Ascending aorta (tissue), 2 donors: ENCODE results near the gene SLC12A8. TPM values are rescaled to one million over a fixed set of nuclear protein-coding genes. Genes with fewer than 3 reads are reported as not detected.

Experiments
- DNase-seq, 2 donors: peaks; one replicate each; pipeline ENCODE4 v3.0.0-alpha.2; 2019; ENCODE audit warnings: low spot score in 2 of 2
- H3K27ac ChIP-seq, 2 donors: fragments of 200-600 bp; sonication (generic); one replicate each; pipeline ENCODE4 v1.5.1; 2016 to 2017; ENCODE audit warnings: mild to moderate bottlenecking in 1 of 2
- H3K27me3 ChIP-seq: fragments of 200-600 bp; sonication (generic); one replicate; pipeline ENCODE4 v1.5.1; 2017
- H3K36me3 ChIP-seq, 2 donors: fragments of 200-600 bp; sonication (generic); one replicate each; pipeline ENCODE4 v1.5.1; 2016
- H3K4me1 ChIP-seq, 2 donors: fragments of 200-600 bp; sonication (generic); one replicate each; pipeline ENCODE4 v1.5.1; 2016 to 2017; ENCODE audit warnings: mild to moderate bottlenecking in 1 of 2
- H3K4me3 ChIP-seq, 2 donors: fragments of 200-600 bp; sonication (generic); one replicate each; pipeline ENCODE4 v1.5.1; 2016 to 2017; ENCODE audit warnings: mild to moderate bottlenecking in 1 of 2
- H3K9me3 ChIP-seq, 2 donors: fragments of 200-600 bp; sonication (generic); one replicate each; pipeline ENCODE4 v1.5.1; 2016
- intact Hi-C: fragments of 100-400 bp; cut with DNase I; formaldehyde crosslinking; loops from one replicate; pipeline ENCODE4 v1.15.1; 2023
- total RNA-seq: library from RNA; depleted of rRNA; stranded (reverse); fragments of >200 nt; gene quantifications from one replicate; pipeline ENCODE4 v1.1.0, GENCODE V29; 2016
- TF ChIP-seq, protein P1 (sequence below), 3 experiments: fragments of 200-600 bp in 2 of 3; fragments of 450-650 bp in 1 of 3; sonication (generic) in 2 of 3; IDR thresholded peaks; one replicate each; pipeline ENCODE4 v1.5.1; 2016 to 2019; ENCODE audit warnings: antibody characterized with exemption in 3 of 3, mild to moderate bottlenecking in 1 of 3, moderate library complexity in 1 of 3

SLC12A8 gene
- total RNA-seq, 1 donor from 2014 or later = not detected

DNA sequence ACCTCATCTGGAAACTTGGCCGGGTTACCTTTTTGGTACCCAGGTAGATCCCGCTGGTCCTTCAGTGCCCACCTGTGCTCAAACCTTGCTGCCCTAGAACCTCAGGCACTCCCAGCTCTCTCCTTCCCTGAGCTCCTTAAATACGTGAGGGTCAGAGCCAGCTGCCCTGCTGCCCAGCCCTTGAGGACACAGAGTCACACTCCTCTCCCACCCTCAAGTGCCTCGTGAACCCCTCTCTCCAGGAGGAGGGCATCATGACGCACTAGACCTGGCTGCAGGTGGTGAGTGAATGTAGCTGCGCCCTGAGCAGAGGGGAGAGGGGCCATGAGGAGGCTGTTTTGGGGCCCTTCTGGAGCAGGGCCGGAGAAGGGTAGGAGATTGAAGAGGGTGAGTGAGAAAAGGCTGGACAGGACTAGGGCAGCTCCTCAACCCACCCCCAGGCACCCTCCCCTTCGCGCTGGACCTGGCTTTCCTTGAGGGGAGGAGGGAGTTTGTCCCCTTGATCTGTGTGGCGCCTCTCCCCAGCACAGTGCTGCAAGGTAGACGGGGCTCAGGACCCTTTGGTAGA is 941 bp downstream of the SLC12A8 start:
- Histone ChIP-seq H3K9me3 (no peaks in the 10 kb centered on the region), H3K27me3 (peaks cover 10% of the 10 kb centered on the region), H3K27ac (no peak overlapping the region), H3K36me3 (no peaks in the 10 kb centered on the region), H3K4me3 (peak overlapping the region in 1 of 2 donors; percentile 67), H3K4me1 (peaks cover 9 to 11% of the 10 kb centered on the region in 2 donors)
- TF ChIP-seq, protein P1, sequence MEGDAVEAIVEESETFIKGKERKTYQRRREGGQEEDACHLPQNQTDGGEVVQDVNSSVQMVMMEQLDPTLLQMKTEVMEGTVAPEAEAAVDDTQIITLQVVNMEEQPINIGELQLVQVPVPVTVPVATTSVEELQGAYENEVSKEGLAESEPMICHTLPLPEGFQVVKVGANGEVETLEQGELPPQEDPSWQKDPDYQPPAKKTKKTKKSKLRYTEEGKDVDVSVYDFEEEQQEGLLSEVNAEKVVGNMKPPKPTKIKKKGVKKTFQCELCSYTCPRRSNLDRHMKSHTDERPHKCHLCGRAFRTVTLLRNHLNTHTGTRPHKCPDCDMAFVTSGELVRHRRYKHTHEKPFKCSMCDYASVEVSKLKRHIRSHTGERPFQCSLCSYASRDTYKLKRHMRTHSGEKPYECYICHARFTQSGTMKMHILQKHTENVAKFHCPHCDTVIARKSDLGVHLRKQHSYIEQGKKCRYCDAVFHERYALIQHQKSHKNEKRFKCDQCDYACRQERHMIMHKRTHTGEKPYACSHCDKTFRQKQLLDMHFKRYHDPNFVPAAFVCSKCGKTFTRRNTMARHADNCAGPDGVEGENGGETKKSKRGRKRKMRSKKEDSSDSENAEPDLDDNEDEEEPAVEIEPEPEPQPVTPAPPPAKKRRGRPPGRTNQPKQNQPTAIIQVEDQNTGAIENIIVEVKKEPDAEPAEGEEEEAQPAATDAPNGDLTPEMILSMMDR (IDR thresholded peaks at IDR 0.05) = no peak
- DNase-seq = no peak
- intact Hi-C loops = no loop called here

DNA sequence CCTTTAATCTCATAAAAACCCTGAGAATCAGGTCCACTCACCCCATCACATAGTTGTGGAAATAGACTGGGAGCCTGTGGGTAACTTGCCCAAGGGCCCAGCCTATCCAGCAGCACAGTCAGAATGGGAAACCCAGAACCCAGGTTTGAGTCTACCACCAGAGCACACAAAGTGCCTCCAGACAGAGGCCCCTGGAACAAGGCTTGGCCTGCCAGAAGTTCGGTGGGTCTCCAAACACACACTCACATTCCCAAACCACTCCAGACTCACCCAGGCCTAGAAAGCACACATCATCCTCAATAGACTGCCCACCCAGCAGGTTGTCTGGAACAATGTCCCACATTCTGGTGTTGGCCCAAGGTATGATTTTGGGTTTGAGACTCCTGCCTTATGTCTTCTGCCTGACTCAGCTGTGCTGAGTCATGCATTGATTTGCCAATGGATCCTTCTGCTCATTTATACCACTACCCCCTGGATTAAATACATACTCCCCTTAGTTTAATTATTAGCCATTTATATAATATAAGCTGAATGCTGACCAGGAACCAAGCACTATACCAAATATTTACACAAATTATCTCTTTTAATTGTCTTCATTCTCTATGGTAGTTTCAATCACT is 4.5 kb downstream of the SLC12A8 start:
- DNase-seq = no peak
- TF ChIP-seq, protein P1 (IDR thresholded peaks at IDR 0.05) = no peak
- H3K27me3 ChIP-seq = peaks cover 9% of the 10 kb centered on the region
- H3K27ac ChIP-seq = no peak overlapping the region
- intact Hi-C loops = no loop called here
- H3K9me3 ChIP-seq = no peaks in the 10 kb centered on the region
- peaks cover 9 to 11% of the 10 kb centered on the region in 2 donors for H3K4me1 ChIP-seq
- H3K36me3 ChIP-seq = no peaks in the 10 kb centered on the region
- no peak overlapping the region for H3K4me3 ChIP-seq

GRCh38 chr3:125207507-125207906 is 5.0 kb downstream of the SLC12A8 start:
- Histone ChIP-seq H3K9me3 (no peaks in the 10 kb centered on the region), H3K27me3 (peaks cover 3% of the 10 kb centered on the region), H3K27ac (no peak overlapping the region), H3K4me3 (no peak overlapping the region), H3K4me1 (peaks cover 5 to 6% of the 10 kb centered on the region in 2 donors), H3K36me3 (no peaks in the 10 kb centered on the region)
- TF ChIP-seq, protein P1 (IDR thresholded peaks at IDR 0.05) = no peak
- intact Hi-C loops = no loop called here
- DNase-seq = no peak

DNA sequence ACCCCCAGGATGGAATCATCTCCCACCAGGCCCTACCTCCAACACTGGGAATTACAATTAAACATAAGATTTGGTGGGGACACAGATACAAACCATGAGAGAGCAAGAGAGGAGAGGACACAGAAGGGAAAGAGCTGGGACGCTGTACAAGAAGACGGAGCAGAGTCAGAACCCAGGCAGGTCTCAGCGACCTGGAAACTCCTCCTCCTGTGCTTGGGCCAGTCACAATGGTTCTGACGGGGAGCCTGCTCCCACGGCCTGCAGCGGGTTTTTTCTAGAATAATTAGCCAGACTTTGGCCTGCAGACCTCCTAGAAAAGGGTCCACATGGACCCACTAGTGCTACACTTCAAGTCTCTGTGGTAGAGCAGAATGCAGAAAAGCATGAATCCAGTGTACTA is 5.6 kb downstream of the SLC12A8 start:
- Histone ChIP-seq H3K27me3 (no peaks in the 10 kb centered on the region), H3K4me1 (peaks cover 0 to under 1% of the 10 kb centered on the region in 2 donors), H3K9me3 (no peaks in the 10 kb centered on the region), H3K36me3 (no peaks in the 10 kb centered on the region), H3K4me3 (no peak overlapping the region), H3K27ac (no peak overlapping the region)
- intact Hi-C loops = no loop called here
- no peak for DNase-seq
- TF ChIP-seq, protein P1 (IDR thresholded peaks at IDR 0.05) = no peak

- H3K4me1 ChIP-seq = no peaks in the 10 kb centered on the region
- DNase-seq = no peak
Measured at GRCh38 chr3:125203731-125204130, 8.8 kb downstream of the SLC12A8 start.

More at GRCh38 chr3:125203731-125204130, 8.8 kb downstream of the SLC12A8 start:
- Histone ChIP-seq H3K27ac (no peak overlapping the region), H3K27me3 (no peaks in the 10 kb centered on the region), H3K4me3 (no peak overlapping the region), H3K36me3 (no peaks in the 10 kb centered on the region), H3K9me3 (no peaks in the 10 kb centered on the region)
- TF ChIP-seq, protein P1 (IDR thresholded peaks at IDR 0.05) = no peak
- intact Hi-C loops = no loop called here
